ENCODE data around the gene CPNE8.

DNA sequence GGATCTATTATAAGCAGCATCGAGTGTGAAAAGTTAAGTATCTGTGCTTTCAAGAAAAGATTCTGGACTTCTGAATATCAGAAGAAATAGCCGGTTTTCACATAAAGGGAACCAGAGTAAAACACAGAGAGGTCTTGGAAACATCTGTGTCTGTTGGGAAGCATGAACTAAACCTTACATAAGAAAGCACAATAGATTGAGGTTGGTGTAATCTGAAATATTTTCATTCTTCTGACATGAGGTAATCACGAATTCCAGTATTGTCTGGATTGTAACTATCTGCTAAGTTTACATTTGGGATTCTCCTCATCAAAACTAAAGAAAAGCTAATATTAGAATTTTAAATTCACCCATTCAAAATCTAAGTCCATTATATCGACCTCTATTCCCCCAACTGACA is 161.3 kb downstream of the CPNE8 start:
- TF ChIP-seq, protein P1, sequence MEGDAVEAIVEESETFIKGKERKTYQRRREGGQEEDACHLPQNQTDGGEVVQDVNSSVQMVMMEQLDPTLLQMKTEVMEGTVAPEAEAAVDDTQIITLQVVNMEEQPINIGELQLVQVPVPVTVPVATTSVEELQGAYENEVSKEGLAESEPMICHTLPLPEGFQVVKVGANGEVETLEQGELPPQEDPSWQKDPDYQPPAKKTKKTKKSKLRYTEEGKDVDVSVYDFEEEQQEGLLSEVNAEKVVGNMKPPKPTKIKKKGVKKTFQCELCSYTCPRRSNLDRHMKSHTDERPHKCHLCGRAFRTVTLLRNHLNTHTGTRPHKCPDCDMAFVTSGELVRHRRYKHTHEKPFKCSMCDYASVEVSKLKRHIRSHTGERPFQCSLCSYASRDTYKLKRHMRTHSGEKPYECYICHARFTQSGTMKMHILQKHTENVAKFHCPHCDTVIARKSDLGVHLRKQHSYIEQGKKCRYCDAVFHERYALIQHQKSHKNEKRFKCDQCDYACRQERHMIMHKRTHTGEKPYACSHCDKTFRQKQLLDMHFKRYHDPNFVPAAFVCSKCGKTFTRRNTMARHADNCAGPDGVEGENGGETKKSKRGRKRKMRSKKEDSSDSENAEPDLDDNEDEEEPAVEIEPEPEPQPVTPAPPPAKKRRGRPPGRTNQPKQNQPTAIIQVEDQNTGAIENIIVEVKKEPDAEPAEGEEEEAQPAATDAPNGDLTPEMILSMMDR (optimal IDR thresholded peaks at IDR 0.05 in 1 of 3, IDR thresholded peaks at IDR 0.05 in 1 of 3, conservative IDR thresholded peaks at IDR 0.05 in 1 of 3; ENCODE audit: extremely low read depth in 1 of 3, insufficient read depth in 2 of 3, low read length in 3 of 3) = no peak
- TF ChIP-seq EZH2 (IDR thresholded peaks at IDR 0.05; ENCODE audit: low read length) = no peak
